Measurements from ENCODE around the gene PTPRD. TPM values are rescaled to one million over a fixed set of nuclear protein-coding genes. Genes with fewer than 3 reads are reported as not detected.

Gene PTPRD
- total RNA-seq, 2 donors from 2014 or later, result 60.1 to 75.7 TPM

DNA sequence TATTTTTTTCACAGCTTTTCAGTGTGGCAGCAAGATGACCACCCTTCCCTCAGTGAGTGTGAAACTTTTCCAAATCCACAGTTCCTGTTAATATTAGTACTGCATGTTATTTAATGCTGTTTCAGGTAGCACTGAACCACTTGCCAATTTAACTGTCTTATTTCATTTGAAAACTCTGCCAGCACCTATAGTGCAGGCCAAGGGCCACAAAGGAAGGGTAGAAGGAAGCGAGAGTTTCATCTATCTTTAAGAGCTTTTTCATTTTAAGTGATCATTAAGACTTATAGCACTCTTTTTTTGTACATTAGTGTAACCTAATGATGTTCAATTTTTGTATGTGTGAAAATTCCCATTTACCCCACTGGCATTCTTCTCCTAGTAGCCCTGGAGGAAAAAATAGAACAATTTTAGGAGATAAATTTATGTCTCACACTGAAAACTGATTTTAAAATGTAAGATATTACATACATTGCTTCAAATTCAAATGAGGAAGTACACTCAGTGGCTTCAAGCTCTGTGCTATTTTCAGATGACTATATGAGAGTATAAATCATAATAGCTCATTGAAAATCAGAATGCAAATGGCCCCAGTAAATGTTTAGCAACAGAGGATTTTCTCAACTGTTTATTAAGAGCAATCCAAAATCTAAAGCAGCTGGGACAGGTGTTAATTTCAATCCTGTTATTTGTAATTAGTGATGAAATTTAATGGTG, 820.5 kb downstream of the PTPRD start:
- no peak for DNase-seq
- intact Hi-C loops (cut with DNase I), result no loop called here
- H3K27me3 ChIP-seq, result no peaks in the 10 kb centered on the region
- no peaks in the 10 kb centered on the region for H3K4me1 ChIP-seq
- H3K4me3 ChIP-seq, result no peak overlapping the region
- TF ChIP-seq, protein P1, sequence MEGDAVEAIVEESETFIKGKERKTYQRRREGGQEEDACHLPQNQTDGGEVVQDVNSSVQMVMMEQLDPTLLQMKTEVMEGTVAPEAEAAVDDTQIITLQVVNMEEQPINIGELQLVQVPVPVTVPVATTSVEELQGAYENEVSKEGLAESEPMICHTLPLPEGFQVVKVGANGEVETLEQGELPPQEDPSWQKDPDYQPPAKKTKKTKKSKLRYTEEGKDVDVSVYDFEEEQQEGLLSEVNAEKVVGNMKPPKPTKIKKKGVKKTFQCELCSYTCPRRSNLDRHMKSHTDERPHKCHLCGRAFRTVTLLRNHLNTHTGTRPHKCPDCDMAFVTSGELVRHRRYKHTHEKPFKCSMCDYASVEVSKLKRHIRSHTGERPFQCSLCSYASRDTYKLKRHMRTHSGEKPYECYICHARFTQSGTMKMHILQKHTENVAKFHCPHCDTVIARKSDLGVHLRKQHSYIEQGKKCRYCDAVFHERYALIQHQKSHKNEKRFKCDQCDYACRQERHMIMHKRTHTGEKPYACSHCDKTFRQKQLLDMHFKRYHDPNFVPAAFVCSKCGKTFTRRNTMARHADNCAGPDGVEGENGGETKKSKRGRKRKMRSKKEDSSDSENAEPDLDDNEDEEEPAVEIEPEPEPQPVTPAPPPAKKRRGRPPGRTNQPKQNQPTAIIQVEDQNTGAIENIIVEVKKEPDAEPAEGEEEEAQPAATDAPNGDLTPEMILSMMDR (IDR thresholded peaks at IDR 0.05), result no peak
- no peak overlapping the region for H3K9ac ChIP-seq (ENCODE audit: low read depth in 2 of 2, low read length in 2 of 2)
- H3K9me3 ChIP-seq, result no peaks in the 10 kb centered on the region
- H3K36me3 ChIP-seq, result no peaks in the 10 kb centered on the region
- no peak overlapping the region for H3K27ac ChIP-seq

DNA sequence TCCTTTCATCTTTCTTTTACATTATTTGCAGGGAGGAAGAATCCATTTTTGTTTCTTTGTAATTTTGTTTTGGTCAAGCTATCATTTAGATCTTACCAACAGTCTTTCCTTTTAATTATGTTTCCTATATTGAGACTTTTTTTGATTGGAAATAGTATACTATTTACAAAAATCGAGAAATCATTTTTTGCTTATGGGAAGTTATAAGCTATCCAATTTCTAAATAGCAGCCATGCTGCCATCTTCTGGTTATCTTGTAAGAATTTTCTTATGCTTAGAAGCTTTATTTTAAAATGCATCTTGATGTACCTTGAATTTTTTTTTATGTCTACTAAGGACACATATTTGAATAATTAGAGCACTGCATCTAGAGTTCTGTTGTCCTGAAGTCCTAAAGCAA, 821.2 kb downstream of the PTPRD start:
- intact Hi-C loops (cut with DNase I), result loop anchor here (2.0 kb wide), 1 partner anchor 187 kb away; no protein-coding TSS in a partner anchor

DNA sequence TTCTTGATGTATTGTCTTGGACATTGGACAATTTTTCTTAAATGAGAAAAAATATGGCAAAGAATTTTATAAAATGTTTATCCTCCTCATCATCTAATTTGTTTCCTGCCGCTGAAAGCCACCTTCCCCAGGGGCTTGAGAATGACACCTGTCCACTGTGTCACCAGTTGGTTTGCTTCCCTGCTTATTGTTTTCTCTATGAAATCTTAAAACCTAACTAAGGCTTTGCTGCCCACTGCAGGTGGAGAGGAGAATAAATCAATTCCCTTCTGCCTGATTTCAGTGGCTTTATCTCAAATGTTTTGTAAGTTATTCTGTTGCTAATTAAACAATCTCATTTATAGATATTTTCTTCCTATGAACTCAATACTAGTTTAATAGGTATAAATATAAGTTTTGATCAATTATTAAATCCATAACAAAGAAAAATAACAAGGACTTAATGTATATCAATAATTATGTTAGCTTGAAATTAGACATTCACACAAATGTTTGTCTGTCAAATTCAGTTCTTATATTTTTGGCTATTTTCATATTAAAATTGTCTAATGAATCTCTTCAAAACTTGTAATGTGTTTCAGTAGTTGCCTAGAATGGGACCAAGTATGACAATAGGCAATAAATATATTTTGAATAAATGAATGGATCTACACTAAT, 822.5 kb downstream of the PTPRD start:
- Histone ChIP-seq H3K27me3 (no peaks in the 10 kb centered on the region), H3K9ac (ENCODE audit: low read depth in 2 of 2, low read length in 2 of 2) (no peak overlapping the region), H3K9me3 (no peaks in the 10 kb centered on the region), H3K36me3 (no peaks in the 10 kb centered on the region), H3K4me1 (no peaks in the 10 kb centered on the region), H3K27ac (no peak overlapping the region), H3K4me3 (no peak overlapping the region)
- intact Hi-C loops (cut with DNase I), result loop anchor here (2.0 kb wide), 1 partner anchor 186 kb away; no protein-coding TSS in a partner anchor
- DNase-seq, result peak; percentile 27
- TF ChIP-seq, protein P1 (IDR thresholded peaks at IDR 0.05), result peak; percentile 72

More for the DNA sequence above, 821.2 kb downstream of the PTPRD start:
- Histone ChIP-seq H3K9ac (ENCODE audit: low read depth in 2 of 2, low read length in 2 of 2) (no peak overlapping the region), H3K27ac (no peak overlapping the region), H3K9me3 (no peaks in the 10 kb centered on the region), H3K27me3 (no peaks in the 10 kb centered on the region), H3K4me1 (no peaks in the 10 kb centered on the region), H3K4me3 (no peak overlapping the region), H3K36me3 (no peaks in the 10 kb centered on the region)
- TF ChIP-seq, protein P1 (IDR thresholded peaks at IDR 0.05), result no peak
- DNase-seq, result no peak

DNA sequence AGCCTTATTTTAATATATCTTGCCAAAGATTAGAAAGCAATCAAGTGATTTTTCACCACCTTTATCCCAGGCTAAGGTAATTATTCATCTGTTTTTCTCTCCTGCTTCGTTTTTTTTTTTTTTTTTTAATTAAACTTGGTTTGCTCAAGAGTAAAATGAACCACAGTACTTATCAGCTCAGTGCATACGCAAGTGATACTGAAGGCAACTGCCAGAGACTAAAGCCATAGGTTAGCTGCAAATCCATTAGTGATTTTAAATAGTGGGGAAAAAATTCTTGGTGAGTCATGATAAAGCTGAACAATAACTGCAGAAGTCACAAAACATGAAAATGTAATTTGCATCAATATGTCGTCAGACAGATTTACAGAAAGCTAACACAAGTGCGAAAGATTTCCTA, 829.1 kb downstream of the PTPRD start:
- no peak for DNase-seq

DNA sequence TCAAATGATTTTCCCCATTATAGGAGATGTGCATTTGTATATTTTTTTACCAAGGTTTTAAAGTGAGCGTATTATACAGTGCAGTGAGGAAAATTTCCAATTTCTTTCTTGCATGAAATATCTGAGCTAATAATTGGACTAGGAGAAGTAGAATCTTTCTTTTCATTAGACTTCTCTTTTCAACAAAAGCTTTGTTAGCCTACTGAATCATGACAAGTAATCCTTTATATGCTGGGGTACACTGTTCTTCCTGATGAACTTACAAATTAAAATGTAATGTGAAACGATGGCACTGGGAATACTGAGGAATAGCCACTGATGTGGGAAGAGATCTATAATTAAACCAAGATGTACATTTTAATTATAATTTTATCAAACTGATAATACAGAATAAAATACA, 829.6 kb downstream of the PTPRD start:
- intact Hi-C loops (cut with DNase I), result no loop called here
- Histone ChIP-seq H3K4me3 (no peak overlapping the region), H3K27ac (no peak overlapping the region), H3K9ac (ENCODE audit: low read depth in 2 of 2, low read length in 2 of 2) (no peak overlapping the region), H3K9me3 (no peaks in the 10 kb centered on the region), H3K4me1 (no peaks in the 10 kb centered on the region), H3K36me3 (no peaks in the 10 kb centered on the region), H3K27me3 (no peaks in the 10 kb centered on the region)
- DNase-seq, result no peak
- TF ChIP-seq, protein P1 (IDR thresholded peaks at IDR 0.05), result no peak

More for the DNA sequence above, 829.1 kb downstream of the PTPRD start:
- H3K27ac ChIP-seq, result no peak overlapping the region
- intact Hi-C loops (cut with DNase I), result no loop called here
- H3K9ac ChIP-seq (ENCODE audit: low read depth in 2 of 2, low read length in 2 of 2), result no peak overlapping the region
- no peaks in the 10 kb centered on the region for H3K36me3 ChIP-seq
- H3K4me3 ChIP-seq, result no peak overlapping the region
- TF ChIP-seq, protein P1 (IDR thresholded peaks at IDR 0.05), result no peak
- no peaks in the 10 kb centered on the region for H3K4me1 ChIP-seq
- H3K9me3 ChIP-seq, result no peaks in the 10 kb centered on the region
- no peaks in the 10 kb centered on the region for H3K27me3 ChIP-seq
